GM12873 (cell line): ENCODE results near the gene VCAM1.

Source experiments
- CTCF ChIP-seq: IDR thresholded peaks from 2 replicates; pipeline ENCODE4 v1.5.1; 2012; ENCODE audit warnings: low read depth, mild to moderate bottlenecking, moderate library complexity, low read length, control low read depth; ENCODE audit not compliant: insufficient read depth; ENCODE audit errors: missing control alignments

Gene VCAM1, protein sequence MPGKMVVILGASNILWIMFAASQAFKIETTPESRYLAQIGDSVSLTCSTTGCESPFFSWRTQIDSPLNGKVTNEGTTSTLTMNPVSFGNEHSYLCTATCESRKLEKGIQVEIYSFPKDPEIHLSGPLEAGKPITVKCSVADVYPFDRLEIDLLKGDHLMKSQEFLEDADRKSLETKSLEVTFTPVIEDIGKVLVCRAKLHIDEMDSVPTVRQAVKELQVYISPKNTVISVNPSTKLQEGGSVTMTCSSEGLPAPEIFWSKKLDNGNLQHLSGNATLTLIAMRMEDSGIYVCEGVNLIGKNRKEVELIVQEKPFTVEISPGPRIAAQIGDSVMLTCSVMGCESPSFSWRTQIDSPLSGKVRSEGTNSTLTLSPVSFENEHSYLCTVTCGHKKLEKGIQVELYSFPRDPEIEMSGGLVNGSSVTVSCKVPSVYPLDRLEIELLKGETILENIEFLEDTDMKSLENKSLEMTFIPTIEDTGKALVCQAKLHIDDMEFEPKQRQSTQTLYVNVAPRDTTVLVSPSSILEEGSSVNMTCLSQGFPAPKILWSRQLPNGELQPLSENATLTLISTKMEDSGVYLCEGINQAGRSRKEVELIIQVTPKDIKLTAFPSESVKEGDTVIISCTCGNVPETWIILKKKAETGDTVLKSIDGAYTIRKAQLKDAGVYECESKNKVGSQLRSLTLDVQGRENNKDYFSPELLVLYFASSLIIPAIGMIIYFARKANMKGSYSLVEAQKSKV

GRCh38 chr1:100719490-100719889, at the start of gene VCAM1:
Gene VCAM1 (plus strand): TSS chr1:100719742. CDS start chr1:100719861, 119 bp downstream.
- no peak for TF ChIP-seq CTCF

DNA sequence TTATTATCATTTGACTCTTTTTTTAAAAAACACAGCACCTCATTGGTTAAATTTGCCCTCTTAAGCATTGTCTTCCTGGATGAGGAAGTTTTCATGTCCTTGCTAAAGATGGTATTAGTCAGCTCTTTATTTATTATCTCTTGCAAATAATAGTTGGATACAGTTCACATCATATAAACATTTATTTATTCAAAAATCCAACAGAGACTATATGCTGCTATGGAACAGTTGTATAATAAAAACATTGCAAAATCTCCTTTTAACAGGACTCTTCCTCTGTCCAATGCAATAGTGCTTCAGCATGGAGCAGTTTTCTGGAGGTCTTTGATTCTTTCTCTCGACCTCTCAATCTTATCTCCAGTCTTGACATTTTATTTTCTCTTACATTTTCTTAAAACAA, 49.5 kb upstream of the VCAM1 start:
- no peak for TF ChIP-seq CTCF

DNA sequence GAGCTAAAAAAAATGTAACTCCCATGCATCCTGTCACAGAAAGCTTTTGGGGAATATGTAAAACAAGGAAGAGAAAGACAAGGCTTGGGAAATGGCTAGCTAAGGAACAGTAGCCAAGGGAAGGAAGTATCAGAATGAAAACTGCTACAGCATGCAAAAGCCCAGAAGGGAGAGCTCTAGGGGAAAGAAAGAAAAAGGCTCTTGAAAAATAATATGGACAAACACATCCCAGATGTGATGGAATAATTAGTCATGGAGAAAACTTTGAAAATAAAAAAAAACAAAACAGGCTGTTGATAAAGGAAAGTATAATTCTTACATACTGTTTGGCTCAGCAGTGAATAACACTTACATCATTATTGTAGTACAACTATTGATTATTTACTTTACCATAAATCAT, 47.9 kb upstream of the VCAM1 start:
- TF ChIP-seq CTCF, result no peak

- no peak for TF ChIP-seq CTCF
Observed at GRCh38 chr1:100683448-100684349, 35.8 kb upstream of the VCAM1 start.

- no peak for TF ChIP-seq CTCF
Observed at GRCh38 chr1:100699744-100700143, 19.8 kb upstream of the VCAM1 start.

GRCh38 chr1:100700586-100700985, 19.0 kb upstream of the VCAM1 start:
- TF ChIP-seq CTCF, result no peak
